Lower leg skin (tissue), 3 donors: ENCODE results near the gene ACY1.

Experiments used
- CTCF ChIP-seq, 3 donors: fragments of 450-650 bp; IDR thresholded peaks; one replicate each; pipeline ENCODE4 v1.5.1; 2016; ENCODE audit warnings: antibody characterized with exemption in 3 of 3, mild to moderate bottlenecking in 3 of 3, moderate library complexity in 2 of 3
- POLR2A ChIP-seq, 2 donors: fragments of 450-650 bp; IDR thresholded peaks; one replicate each; pipeline ENCODE4 v1.6.1; 2016 to 2017; ENCODE audit warnings: antibody characterized with exemption in 2 of 2, mild to moderate bottlenecking in 1 of 2, moderate library complexity in 1 of 2

GRCh38 chr3:51961011-51961410, 22.3 kb upstream of the ACY1 start:
- no peak for TF ChIP-seq CTCF (IDR thresholded peaks at IDR 0.05)
- no peak for TF ChIP-seq POLR2A (IDR thresholded peaks at IDR 0.05)
